Measurements from ENCODE around the gene PTPRG. TPM values are rescaled to one million over a fixed set of nuclear protein-coding genes. Genes with fewer than 3 reads are reported as not detected.

PTPRG gene
- total RNA-seq, 1 experiment from 2014 or later, result 0.74 TPM

GRCh38 chr3:62295571-62295970 lies 734.2 kb downstream of the PTPRG start:
- TF ChIP-seq POLR2AphosphoS5 (IDR thresholded peaks at IDR 0.05; ENCODE audit: low read depth, low read length) (no peak), CTCF (IDR thresholded peaks at IDR 0.05) (no peak), TCF7L2 (IDR thresholded peaks at IDR 0.05; ENCODE audit: low read depth, low read length) (no peak), SIN3A (IDR thresholded peaks at IDR 0.05; ENCODE audit: borderline replicate concordance, insufficient read depth, low read depth, low read length) (no peak), REST (IDR thresholded peaks at IDR 0.05; ENCODE audit: insufficient read depth in 1 of 2, low read depth in 2 of 2, low read length in 1 of 2) (no peak)
- Histone ChIP-seq H3K36me3 (ENCODE audit: control insufficient read depth, insufficient read depth, low read length) (no peaks in the 10 kb centered on the region), H3K9me3 (ENCODE audit: control insufficient read depth, insufficient read depth, low read depth, low read length) (no peaks in the 10 kb centered on the region), H3K27me3 (ENCODE audit: control insufficient read depth, insufficient read depth, low read length) (no peaks in the 10 kb centered on the region), H3K27ac (ENCODE audit: low read length) (no peak overlapping the region), H3K4me1 (ENCODE audit: control insufficient read depth, insufficient read depth, low read length) (no peaks in the 10 kb centered on the region), H3K4me3 (ENCODE audit: low read depth in 2 of 2, low read length in 2 of 2) (no peak overlapping the region)
- in situ Hi-C loops (cut with HindIII; ENCODE audit: low pct_unique_long_range_greater_than_20kb, low sequenced_read_pairs), result no loop called here
- ATAC-seq (no peak), DNase-seq (ENCODE audit: low read depth, low spot score) (no peak)
- intact Hi-C loops (cut with micrococcal nuclease; ENCODE audit: unreplicated experiment), result no loop called here
- POLR2A ChIA-PET, result no interaction called here
- CTCF ChIA-PET, result no interaction called here
- no TSS peak for BruUV-seq (replicated peaks)

GRCh38 chr3:62300617-62301016 lies 739.2 kb downstream of the PTPRG start:
- no TSS peak for BruUV-seq (replicated peaks)
- Histone ChIP-seq H3K4me1 (ENCODE audit: control insufficient read depth, insufficient read depth, low read length) (no peaks in the 10 kb centered on the region), H3K4me3 (ENCODE audit: low read depth in 2 of 2, low read length in 2 of 2) (no peak overlapping the region), H3K36me3 (ENCODE audit: control insufficient read depth, insufficient read depth, low read length) (no peaks in the 10 kb centered on the region), H3K27ac (ENCODE audit: low read length) (no peak overlapping the region), H3K27me3 (ENCODE audit: control insufficient read depth, insufficient read depth, low read length) (no peaks in the 10 kb centered on the region), H3K9me3 (ENCODE audit: control insufficient read depth, insufficient read depth, low read depth, low read length) (no peaks in the 10 kb centered on the region; the same call in 1 of the 2 replicates)
- ATAC-seq, result no peak
- ChIA-PET POLR2A (interaction anchor here (0.6 kb wide), 1 partner anchor 235 kb away, joined by 4 read pairs; no protein-coding TSS in a partner anchor), CTCF (no interaction called here)
- intact Hi-C loops (cut with micrococcal nuclease; ENCODE audit: unreplicated experiment) (no loop called here), in situ Hi-C loops (cut with HindIII; ENCODE audit: low pct_unique_long_range_greater_than_20kb, low sequenced_read_pairs) (no loop called here)
- no peak for TF ChIP-seq REST (IDR thresholded peaks at IDR 0.05; ENCODE audit: insufficient read depth in 1 of 2, low read depth in 2 of 2, low read length in 1 of 2)
- no peak for TF ChIP-seq SIN3A (IDR thresholded peaks at IDR 0.05; ENCODE audit: borderline replicate concordance, insufficient read depth, low read depth, low read length)
- TF ChIP-seq CTCF (IDR thresholded peaks at IDR 0.05), result no peak
- no peak for TF ChIP-seq POLR2AphosphoS5 (IDR thresholded peaks at IDR 0.05; ENCODE audit: low read depth, low read length)
- TF ChIP-seq TCF7L2 (IDR thresholded peaks at IDR 0.05; ENCODE audit: low read depth, low read length), result no peak
- no peak for DNase-seq (ENCODE audit: low read depth, low spot score)

All from Panc1 (cell line).